GM21619 (cell line): Measurements from ENCODE around the gene DLX3.

Experiments
- ATAC-seq: cut with Tn5 transposase; IDR thresholded peaks from one replicate; pipeline ENCODE4 v1.9.1; 2021; ENCODE audit not compliant: unreplicated experiment

The DLX3 gene

DNA sequence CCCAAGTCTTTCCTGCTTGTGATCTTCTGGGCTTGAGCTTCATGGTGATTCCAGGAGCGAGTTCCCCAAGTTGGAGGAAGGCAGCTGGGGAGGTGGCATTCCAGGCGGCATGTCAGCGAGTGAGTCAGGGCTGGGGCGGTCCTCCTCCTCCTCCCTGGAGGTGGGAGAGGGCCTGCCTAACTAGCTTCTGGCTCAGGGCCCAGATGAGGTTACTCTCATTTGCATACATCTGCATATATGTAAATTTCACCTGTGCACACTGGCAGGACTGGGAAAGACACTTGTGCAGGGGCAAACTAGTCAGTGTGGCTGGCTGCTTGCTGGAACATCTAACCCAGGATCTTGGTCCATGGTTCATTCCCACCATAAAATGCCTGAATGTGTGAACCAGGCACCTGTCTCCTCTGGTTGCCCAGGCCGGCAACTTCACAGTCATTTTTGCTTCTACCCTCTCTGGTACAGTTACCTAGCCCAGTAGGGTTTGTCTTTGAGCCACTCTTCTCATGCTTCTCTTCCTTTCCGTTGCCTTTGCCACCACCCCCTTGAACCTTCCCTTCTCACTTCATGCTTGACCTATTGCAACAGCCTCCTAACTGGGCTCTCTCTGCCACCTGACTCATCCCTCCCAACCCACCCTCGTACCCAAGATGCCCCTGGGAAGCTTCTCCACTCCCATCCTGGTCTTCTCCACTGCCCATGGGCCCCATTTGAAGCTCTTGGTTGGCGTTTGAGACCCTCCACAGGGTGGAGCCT lies 35.7 kb downstream of the DLX3 start:
- no peak for ATAC-seq

DNA sequence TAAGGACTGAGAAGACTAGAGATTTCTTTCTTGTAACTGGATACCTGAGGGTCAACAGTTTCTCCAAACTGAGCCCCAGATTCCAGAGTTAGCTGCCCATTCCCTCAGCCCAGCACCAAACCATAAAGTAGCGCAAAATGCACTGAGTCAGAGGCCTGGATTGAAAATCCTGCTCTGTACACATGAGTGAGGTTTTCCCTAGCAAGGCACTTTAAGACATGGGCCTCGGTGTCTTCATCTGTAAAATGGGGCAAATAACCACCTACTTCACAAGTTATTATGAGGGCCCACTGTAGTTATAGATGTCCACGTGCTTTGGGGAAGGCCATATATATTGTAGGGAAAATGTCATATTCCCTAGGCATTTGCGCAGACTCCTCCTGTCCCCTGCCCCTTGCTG lies 36.3 kb downstream of the DLX3 start:
- no peak for ATAC-seq

DNA sequence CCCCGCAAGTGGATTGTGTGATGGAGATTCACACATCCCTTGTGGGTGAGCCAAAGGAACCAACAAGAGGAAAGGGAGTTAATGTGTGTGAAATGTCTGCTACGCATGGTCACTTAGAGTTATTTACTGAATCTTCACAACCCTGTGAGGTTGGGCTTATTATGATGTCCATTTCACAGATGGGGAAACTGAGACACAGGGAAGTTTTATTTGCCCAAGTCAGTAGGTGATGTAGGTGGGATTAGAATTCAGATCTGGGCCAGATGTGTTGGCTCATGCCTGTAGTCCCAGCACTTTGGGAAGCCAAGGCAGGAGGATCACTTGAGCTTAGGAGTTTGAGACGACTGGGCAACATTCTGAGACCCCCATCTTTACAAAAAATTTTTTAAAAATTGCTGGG lies 37.7 kb downstream of the DLX3 start:
- ATAC-seq: no peak

DNA sequence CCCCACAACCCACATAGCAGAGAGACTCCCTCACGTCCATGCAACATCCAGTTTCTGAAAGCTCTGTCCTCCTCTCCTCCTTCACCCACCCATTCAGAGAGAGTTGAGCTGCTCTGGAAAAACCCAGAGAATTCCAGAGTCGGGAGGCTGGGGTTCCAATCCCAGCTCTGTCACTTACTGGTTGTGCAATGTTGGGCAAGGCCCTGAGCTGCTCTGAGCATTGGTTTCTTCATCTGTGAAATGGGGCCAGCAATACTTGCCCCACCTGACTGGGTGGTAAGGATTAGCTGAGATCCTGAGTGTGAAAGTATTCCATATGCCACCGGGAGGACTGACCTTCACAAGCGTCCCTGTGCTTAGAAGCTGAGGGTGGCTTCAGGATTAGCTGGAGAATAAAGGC lies 38.2 kb downstream of the DLX3 start:
- no peak for ATAC-seq

DNA sequence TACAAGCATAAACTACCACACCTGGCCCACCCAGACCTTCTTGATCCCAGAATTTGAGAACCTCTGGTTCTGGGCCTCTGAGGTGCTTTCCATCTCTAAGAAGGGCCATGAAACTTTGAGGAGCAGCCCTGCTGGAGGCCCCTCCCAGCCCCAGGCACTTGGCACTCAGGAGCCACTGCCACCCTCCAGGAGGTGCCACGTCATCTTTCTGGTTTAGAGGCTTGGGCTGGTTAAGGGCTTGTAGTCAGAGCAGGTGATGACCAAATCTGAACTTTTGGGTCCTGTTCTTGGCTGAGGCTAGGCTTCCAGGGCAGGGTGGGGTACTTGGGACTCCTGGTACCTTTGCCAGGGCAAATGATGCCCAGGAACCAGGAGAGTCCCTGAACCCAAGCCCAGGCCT lies 39.9 kb downstream of the DLX3 start:
- ATAC-seq: no peak

DNA sequence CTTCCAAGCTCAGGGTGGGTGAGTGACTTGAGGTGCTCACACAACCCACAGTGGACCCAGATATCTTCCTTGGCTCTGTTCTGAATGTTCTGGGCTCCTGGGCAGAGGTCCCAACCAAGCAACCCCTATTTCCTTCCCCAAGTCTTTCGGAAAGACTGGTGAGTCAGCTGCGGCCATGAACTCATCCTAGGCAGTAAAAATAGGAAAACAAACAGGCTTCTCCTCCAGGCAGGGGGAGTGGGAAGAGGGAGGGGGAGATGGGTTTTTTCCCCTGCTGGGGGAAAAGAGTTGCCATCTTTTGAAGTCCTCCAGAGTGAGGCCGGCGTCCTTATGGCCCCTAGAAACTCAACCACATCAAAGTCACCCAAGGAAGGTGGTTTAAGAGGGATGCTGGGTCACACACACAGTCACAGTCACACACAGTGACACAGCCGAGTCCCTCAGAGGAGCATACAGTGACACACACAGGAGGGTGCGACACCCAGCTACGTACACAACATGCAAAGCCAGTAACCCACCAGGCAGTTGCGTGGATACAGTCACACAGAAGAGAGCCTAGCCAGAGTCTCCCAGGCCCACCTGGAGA lies 42.0 kb downstream of the DLX3 start:
- no peak for ATAC-seq

DNA sequence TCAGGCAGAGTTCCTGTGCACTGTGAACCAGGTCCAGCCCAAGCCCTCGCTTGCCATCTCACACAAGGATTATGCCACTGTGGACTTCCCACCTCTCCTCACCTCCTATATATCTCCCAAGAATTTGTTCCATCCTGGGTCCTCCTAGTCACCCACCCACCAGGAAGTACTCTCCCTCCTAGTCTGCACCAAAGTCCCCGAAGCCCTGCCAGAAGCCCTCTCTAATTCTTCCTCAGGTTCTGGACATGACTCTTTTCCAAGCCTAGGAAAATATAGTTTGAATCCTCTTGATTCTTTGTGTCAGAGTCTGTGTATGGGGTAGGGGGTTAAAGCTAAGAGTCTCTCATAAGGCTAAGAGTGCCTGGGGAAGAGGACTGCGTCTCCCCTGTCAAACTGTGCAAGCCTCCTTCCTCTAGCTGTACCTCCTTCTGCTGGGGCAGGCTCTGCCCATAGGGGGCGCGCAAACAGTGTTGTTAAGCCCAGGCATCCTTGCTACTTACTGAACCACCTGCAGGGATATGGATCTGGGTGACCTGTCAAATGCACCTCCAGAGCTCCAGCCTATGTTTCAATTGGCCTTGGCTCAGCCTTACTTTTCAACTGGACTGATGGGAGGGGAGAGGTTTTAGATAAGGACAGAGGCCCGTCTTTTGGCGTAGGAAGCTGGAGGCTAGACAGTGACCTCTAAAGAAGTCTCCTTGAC lies 42.7 kb downstream of the DLX3 start:
- ATAC-seq: no peak

DNA sequence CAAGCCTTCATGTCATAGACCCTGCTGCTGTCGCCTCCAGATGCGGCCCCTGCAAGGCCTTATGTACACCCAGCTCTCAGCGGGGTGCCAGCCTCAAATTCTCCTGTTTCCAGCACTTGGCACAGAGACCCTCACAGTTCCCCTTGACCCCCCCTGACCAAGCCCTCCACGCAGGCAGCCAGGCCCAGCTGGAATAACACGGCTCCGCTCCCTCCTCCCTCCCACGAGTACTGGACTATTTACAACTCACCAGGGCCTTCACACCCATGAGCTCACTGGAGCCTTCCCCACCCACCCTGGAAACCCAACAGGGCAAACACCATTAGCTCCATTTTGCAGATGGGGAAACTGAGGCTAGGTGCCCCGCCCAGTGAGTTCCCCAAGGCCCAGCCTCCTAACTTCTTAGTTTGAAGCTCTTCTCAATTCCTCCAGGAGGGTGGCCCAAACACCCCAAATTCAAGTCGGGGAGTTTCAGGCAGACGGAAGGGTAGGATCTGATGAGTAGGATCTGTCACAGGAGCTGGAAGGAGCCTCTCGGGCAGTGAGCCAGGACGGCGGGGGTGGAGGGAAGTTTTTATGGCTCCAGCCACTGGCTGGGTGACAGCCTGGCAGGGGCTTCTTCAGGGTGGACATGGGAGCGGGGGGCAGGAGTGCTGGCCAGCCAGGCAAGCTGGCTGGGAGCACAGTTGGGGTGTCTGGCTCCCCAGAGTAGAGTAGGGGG lies 43.5 kb downstream of the DLX3 start:
- no peak for ATAC-seq

DNA sequence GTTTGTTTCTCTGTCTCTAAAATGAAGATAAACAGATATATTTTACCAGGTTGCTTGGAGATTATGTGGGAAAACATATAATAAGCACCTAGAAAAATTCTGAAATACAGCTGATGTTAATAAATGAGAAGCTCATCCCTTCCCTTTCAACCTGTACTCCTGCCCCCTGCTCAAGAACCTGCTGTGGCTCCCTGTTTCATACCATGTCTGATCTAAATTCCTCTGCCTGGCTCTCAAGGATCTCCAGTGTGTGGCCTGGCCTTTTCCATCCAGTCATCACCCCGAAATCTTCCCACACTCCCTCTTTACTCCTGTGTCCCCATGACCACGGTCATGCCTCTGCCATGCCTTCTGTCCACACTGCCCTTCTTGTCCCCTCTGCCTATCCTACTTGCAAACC lies 45.4 kb downstream of the DLX3 start:
- no peak for ATAC-seq

DNA sequence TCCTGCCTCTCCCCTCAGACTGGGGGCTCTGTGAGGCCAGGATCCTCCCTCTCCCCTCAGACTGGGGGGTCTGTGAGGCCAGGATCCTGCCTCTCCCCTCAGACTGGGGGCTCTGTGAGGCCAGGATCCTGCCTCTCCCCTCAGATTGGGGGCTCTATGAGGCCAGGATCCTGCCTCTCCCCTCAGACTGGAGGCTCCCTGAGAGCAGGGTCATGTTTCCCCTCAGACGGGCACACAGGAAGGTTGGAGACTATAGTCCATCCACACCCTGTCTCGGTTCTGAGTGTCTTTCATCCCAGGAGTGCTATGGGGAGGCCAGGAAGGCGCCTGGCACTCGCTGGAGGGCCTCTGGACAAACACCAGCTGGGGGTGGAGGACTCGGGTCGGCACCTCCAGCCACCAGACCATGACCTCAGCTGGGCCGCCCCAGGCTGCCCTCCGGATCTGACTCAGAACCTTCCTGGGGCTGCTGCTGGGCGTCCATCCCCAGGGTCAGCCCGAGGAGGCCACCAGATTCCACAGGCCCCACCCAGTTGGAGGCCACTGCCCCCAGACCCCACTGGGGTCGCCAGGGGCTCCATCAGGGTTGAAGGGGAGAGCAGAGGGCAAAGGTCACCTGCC lies 48.0 kb downstream of the DLX3 start:
- no peak for ATAC-seq

DNA sequence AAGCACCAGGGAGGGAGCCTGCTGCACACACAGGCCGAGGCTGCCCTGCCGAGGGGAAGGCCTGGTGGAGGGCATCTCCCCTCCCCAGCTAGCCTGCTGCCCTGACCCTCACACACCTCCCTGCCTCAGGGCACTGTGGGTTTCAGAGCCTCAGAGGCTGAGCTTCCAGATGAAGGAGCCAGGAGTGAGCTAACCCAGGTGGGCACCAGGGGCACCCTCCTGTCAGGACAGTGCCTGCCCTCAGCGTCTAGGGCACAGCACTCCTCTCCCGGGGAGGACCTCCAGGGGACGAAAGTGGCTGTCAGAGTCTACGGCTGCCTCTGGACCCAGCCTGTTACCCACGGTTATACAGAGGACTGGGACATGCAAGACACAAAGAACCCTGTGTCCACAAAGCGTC lies 48.8 kb downstream of the DLX3 start:
- ATAC-seq: no peak

DNA sequence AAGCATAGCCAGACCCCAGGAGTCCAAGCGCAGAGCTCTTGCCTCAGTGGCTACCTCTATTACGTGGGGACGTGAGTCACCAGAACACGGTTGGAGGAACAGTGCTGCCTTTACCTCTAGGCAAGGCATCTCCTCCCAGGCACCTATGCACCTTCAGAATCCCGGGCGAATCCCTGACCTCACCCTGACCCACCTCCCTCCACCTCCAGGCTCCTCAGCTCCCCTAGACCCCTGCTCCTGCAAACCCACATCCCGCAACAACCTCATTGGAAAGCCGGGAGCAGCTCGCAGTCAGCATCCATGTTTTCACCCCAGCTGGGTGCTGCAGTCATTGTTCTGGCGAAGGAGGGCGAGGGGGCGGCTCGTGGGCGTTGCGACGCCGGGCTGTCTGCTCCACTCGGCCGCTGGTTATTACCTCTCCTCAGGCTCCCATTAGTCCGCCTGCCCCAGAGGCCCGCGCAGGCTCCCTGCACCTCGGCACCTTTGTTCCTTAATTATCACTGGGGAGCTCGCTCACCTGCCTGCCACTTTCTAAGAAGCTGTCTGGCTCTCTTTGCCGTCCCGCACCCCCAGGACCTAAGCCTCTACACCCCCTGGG lies 50.7 kb downstream of the DLX3 start:
- no peak for ATAC-seq

DNA sequence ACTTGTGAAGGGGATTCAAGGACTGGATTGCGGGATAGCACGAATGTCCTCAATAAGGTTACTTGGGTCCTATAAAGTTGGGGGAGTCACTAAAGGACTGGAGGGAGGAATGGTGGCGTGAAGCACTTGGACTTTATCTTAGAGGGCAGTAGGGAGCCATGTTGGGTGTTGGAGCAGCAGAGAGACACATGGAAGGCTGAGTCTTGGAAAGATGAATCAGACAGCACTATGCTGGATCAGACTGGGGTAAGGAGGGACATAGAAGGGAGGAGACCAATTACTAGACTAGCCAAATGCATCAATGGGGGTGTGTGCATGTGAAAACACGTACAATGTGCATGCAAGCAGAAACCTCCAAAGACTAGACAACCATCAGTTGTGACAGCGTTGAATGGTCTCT lies 52.1 kb downstream of the DLX3 start:
- no peak for ATAC-seq

DNA sequence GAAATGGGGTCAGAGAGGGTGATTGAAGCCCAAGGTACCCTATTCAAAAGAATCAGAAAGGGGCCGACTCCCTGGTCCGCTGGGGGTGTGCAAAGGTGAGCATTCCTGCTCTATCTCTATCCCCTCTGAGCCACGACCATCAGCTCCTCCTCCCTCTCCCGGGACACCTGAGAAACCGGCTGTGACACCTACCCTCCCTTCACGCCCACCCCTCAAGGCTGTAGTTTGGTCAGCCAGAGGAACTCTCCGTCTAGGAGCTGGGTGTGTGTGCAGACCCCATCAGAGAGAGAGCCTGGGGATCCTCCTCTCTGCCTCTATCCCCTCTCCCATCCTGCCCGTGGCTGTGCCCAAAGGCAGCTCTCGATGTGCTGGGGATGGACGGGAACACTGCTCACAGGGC lies 53.6 kb downstream of the DLX3 start:
- no peak for ATAC-seq
